Stimulated activated CD4-positive, alpha-beta T cell treated with anti-CD3 and anti-CD28 coated beads, Interleukin-15, amount 100 ng/mL, for 48 hours (primary cell): ENCODE data around the gene BTNL8.
"Not testable (repeated sequence)": the region's sequence is repeated elsewhere in the genome, so short reads cannot be mapped to it uniquely, and the experiment has no call there.

Experiments
- DNase-seq, 2 donors: peaks; one replicate each; pipeline ENCODE4 v3.0.0-alpha.2; 2020; ENCODE audit warnings: low read depth in 2 of 2

BTNL8 gene

GRCh38 chr5:180874804-180875582, 24.0 kb upstream of the BTNL8 start:
- no peak for DNase-seq

- DNase-seq = no peak
These were observed 23.0 kb upstream of the BTNL8 start for GRCh38 chr5:180875860-180876426.

- DNase-seq = not testable (repeated sequence)
These were observed 13.0 kb upstream of the BTNL8 start for GRCh38 chr5:180885845-180886529.

- no peak for DNase-seq
These were observed 9.6 kb upstream of the BTNL8 start for GRCh38 chr5:180889381-180889780.

GRCh38 chr5:180895330-180895729, 3.6 kb upstream of the BTNL8 start:
- DNase-seq = not testable (repeated sequence)

- no peak for DNase-seq
These were observed 1.2 kb downstream of the BTNL8 start for GRCh38 chr5:180900178-180900577.

- DNase-seq = peak in 1 of 2 donors; percentile 2
These were observed 2.5 kb downstream of the BTNL8 start for GRCh38 chr5:180901319-180902009.

GRCh38 chr5:180908400-180908799, 9.4 kb downstream of the BTNL8 start:
- DNase-seq = no peak

- DNase-seq = peak in 1 of 2 donors; percentile 14
These were observed 10.2 kb downstream of the BTNL8 start for GRCh38 chr5:180908998-180909731.

GRCh38 chr5:180909782-180910181, 10.8 kb downstream of the BTNL8 start:
- no peak for DNase-seq

- no peak for DNase-seq
These were observed 11.2 kb downstream of the BTNL8 start for GRCh38 chr5:180910182-180910581.

- no peak for DNase-seq
These were observed 11.8 kb downstream of the BTNL8 start for GRCh38 chr5:180910735-180911134.

GRCh38 chr5:180914646-180915045, 15.7 kb downstream of the BTNL8 start:
- no peak for DNase-seq

GRCh38 chr5:180915924-180916323, 17.0 kb downstream of the BTNL8 start:
- no peak for DNase-seq

GRCh38 chr5:180918380-180918779, 19.4 kb downstream of the BTNL8 start:
- no peak for DNase-seq

- no peak for DNase-seq
These were observed 21.8 kb downstream of the BTNL8 start for GRCh38 chr5:180920710-180921109.

- no peak for DNase-seq
These were observed 24.0 kb downstream of the BTNL8 start for GRCh38 chr5:180922932-180923331.

GRCh38 chr5:180932660-180933059, 33.7 kb downstream of the BTNL8 start:
- no peak for DNase-seq

- no peak for DNase-seq
These were observed 36.2 kb downstream of the BTNL8 start for GRCh38 chr5:180935203-180935602.

- no peak for DNase-seq
These were observed 39.3 kb downstream of the BTNL8 start for GRCh38 chr5:180938294-180938693.

GRCh38 chr5:180950291-180950949, 51.5 kb downstream of the BTNL8 start:
- DNase-seq = no peak
